GM18861 (cell line): ENCODE measurements around the gene XXYLT1.
A peak's percentile ranks its signal among the peaks of the same experiment; 100 is the strongest.
"Not testable (repeated sequence)": the region's sequence is repeated elsewhere in the genome, so short reads cannot be mapped to it uniquely, and the experiment has no call there.

Source experiments
- ATAC-seq: cut with Tn5 transposase; IDR thresholded peaks from one replicate; pipeline ENCODE4 v1.9.1; 2021; ENCODE audit not compliant: unreplicated experiment

Gene XXYLT1

DNA sequence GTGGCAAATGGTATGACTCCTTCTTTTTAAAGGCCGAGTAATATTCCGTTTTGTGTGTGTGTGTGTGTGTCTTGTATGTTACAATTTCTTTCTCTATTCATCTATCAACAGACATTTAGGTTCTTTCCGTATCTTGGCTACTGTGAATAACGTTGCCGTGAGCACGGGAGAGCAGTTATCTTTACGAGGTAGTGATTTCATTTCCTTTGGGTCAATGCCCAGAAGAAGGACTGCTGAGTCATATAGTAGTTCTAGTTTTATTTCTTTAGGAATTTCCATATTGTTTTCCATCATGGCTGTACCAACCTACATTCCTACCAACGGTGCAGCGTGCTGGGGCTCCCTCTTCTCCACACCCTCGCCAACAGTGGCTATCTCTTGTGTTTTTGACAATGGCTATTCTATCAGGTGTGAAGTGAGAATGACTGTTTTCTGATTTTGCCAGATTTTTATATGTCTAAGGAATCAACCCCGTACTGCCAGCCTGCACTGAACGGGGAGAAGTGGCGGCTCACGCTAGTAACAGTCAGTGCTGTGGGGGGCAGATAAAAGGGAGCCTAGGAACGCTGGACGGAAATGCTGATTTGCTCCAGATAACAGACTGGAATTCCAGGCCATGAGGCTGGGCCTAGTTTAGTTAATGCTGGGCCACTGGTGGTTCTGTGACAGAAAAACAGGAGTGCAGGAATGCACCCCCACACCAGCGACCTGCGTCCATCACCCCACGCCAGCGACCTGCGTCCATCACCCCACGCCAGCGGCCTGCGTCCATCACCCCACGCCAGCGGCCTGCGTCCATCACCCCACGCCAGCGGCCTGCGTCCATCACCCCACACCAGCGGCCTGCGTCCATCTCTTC, 168.1 kb downstream of the XXYLT1 start:
- ATAC-seq = no peak

DNA sequence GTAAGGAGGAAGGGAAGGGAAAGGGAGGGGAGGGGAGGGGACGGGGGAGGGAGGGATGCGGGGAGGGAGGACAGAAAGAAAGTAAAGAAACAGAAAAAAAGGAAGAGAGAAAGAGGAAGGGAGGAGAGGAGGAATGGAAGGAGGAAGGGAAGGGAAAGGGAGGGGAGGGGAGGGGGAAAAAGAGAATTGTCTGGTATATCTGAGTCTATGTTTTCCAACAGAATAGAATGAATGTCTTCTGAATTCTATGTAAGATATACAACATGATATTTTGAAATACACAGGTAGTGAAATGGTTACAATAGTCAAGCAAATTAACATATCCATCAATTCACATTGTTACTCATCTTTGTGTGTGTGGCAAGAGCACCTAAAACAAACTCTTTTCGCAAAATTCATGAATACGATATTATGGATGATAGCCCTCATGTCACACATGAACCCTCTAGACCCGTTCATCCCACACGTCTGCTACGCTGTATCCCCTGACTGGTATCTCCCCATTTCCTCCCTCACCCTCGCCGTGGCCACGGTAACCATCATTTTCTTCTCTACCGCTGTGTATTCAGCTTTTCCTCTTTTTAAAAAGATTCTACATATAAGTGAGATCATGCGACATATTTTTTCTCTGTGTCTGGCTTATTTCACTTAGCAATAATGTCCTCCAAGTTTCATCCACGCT, 168.9 kb downstream of the XXYLT1 start:
- ATAC-seq = no peak

DNA sequence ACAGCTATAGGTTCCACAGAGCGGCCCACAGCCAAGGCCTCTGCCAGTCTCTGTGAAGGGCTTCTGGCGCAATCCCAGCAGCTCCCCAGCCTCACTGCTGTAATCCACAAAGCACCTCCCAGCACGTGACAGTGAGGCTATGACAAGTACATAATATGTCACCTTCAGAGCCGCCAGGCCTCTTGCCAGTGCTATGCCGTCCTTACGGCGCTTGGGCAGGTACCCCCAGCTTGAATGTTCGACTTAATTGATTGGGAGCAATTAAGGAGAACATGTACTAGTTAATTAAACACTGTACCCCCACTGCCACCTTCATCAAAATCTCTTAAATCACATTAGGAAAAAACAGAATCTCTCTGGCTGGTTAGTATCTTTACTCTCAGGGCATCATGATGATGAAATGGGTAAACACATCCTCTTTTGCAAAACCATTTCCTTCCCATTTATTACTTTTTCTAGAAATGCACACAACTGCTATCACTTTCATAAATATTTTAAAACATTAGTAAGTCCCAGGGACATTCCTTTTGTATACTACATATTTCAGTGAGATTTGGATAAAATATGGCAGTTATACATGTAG, 169.9 kb downstream of the XXYLT1 start:
- no peak for ATAC-seq

DNA sequence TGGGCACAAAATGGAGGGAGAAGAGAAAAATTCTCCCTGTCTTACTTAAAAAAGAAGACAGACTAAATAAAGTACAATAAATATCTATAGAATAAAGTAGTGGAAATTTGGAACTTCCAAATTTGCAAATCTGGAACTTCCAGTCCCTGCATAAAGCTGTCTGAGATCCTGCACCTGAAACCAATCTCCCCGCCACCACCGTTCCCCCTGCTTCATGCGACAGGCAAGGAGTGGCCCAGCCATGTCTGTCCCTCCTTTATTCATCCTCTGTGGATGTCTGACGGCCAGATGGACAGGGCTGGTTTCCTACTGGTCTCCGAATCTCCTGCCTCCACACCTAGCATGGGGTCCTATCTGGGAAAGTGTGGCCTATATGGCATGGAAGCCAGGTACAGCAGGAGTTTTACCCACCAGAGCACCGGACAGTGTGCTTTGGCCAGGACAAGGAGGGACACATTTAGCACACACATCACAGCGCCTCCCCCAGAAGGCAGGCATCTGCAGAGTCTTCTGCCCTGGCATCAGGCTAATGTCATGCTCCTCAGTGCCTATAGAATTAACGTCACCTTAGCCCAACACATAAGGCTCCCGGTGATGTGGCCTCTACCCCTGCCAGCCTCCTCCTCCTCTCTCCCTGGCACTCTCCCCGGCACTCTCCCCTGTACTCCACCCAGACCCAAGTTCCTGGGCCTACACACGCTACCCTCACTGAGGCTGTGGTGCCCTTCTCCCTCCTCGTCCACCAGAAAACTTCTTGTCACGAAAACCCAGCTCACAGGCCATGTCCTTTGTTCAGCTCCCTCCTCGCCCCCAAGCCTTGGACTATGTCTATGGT, 170.8 kb downstream of the XXYLT1 start:
- ATAC-seq = no peak

DNA sequence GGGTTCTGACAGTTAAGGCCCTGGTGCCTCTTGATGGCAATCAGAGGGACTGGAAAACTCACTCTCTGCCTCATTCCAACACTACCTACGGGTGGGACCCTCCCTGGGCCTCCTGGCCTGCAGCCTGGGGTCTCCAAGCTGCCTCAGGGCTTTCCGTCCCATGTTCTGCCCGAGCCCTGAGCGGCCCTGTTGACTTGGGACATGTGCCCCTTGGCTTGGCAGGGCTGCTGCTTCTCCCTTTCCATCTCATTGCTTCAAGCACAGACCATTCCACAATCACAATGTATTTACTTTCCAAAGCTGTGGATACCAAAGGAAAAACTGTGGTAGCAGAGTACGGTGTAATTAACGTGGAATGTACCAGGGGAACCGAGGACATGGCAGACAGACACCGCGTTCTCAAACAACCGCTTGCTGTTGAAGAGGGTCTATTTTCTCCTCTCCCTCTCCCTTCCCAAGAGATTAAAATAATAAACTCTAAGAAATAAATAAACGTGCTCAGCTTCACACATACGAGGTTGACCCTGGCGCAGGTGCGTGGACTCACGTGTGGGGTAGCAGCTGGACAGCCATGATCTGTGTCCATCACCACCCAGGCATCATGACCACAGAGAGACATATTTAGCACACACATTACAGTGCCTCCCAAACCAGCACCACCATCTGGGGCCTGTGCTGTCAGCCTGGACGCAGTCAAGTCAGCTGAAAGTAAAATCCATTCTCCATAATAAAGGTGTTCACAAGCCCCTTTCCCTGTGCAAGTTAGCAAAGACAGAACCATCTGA, 172.0 kb downstream of the XXYLT1 start:
- no peak for ATAC-seq

DNA sequence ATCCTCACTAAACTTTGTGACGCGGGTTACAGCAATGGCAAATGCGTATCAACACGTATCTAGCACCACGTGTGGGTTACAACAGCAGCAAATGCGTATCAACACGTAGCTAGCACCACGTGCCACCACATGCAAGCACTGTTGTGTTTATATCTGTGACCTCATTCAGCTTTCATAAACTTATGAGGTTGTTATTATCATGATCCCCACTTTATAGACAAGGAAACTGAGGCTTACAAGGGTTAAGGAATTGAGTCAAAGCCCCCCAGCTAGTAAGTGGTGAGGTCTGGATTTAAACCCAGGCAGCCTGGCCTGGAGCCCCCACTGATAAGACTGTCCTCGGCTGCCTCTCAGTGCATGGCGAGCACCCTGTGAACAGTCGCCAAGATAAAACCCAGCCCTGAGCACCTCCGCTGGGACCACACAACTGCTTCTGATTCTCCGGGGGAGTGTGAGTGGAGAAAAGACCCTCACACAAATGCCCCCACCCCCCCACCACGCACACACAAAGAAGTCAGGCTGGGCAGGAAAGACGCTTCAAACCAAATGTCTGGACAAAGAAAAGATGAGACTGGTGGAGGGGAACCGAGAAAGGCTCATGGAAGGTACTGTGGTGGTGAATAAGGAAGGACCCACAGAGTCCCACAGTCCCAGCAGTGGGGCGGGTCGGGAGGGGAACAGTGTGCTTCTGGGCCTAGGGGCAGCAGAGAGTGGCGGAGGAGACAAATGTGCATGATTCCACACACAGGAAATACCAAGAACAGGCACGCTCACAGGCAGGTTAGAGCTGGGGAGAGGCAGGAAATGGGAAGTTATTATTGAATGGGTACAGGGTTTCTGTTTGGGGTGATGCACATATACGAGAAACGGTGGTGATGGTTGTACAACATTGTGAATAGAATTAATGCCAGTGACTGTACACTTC, 173.4 kb downstream of the XXYLT1 start:
- no peak for ATAC-seq

DNA sequence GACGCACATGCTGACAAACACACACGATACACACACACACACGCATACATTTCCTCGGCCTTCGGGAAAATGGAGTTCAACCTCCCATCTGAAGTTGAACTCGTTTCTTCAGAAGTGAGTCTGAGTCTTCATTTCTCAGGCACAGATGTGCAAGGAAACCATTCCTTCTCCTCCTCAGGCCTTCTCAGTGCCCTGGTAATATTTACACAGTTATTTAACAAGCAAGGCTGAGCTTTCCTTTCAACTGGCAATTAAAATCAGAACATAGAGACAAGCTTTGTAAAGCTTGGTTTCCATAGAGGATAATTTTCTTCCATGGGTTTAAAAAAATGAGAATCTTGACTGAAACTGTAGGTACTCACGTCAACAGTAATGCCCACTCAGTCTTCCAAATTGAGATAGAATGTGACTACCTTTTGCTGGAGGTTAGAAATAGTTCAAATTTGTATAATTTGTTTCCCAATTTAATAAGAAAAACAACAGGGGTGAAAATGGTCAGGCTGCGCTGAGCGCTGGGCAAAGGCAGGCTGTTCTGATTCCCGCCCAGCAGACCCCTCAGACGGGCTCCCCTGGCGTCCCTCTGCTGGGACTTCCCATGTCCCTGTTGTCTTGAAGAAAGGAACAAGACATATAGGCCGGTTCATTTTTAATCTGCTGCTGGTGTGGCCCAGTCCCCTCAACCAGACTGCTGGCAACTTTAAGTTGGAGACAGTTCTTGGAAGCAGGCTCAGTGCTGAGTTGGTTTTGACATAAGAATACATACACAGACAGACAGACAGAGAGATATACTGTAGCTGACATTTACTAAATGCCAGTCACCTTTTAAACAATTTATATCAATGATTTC, 174.3 kb downstream of the XXYLT1 start:
- ATAC-seq = no peak

DNA sequence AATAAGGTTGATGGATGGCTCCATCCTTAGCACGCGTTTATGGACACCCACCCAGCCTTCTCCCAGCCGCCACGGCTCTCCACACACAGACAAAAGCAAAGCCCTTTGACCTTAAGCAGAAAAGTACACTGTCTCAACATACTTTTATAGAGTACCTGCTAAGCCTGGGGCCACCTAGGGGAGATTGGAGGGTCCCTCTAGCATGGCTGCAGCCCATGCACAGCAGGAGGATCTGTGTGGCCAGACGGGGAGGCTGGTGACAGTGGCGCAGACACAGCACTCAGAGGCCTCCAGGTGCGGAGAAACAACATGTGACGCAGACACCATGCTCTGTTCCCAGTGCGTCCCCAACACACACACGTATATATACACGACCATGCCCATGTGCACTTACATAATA, 174.9 kb downstream of the XXYLT1 start:
- no peak for ATAC-seq

DNA sequence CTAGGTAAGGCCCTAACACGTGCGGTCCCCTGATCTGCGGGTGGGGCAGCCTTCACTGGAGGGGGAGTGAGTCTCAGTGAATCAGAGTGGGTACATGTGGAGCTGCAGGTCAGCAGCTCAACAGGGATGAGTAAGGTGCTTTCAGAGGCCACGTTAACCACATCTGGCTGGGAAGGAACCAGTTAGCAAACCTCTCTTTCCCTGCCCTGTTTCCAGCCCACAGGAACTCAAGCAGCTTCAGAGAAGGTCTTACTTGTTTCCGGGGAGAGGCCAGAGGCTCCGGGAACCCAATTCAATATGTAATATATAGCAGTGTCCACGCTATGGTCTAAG, 175.3 kb downstream of the XXYLT1 start:
- ATAC-seq = no peak

DNA sequence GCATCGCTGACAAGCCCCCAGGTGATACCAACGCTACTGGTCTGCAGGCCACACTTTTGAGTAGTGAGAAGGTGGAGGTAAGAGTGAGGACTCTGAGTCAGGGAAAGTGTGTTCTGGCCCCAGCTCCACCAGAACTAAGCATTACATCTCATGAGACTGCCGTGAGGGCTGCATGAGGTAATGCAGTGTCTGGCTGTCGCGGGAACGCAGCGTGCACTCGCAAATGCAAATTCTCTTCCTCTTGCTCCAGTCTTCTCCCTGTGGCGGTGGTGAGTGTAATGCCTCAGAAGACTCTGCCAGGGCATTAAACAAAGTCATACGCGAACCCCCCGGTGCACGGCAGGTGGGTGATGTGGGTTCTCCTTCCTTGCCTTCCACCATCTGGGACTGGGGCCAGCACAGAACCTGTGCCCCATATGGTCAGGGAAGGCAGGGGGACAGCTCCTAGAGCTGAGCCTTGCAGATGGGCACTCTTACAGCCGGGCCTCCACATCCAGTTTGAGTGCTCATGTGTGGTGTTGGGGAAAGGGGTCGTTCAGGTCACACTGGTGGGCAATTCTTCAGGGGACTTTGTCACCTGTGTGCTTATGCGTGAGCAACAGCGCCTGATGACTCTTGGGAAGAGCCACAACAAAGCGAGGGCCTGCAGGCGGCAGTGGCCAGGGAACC, 175.8 kb downstream of the XXYLT1 start:
- ATAC-seq = peak; percentile 78

DNA sequence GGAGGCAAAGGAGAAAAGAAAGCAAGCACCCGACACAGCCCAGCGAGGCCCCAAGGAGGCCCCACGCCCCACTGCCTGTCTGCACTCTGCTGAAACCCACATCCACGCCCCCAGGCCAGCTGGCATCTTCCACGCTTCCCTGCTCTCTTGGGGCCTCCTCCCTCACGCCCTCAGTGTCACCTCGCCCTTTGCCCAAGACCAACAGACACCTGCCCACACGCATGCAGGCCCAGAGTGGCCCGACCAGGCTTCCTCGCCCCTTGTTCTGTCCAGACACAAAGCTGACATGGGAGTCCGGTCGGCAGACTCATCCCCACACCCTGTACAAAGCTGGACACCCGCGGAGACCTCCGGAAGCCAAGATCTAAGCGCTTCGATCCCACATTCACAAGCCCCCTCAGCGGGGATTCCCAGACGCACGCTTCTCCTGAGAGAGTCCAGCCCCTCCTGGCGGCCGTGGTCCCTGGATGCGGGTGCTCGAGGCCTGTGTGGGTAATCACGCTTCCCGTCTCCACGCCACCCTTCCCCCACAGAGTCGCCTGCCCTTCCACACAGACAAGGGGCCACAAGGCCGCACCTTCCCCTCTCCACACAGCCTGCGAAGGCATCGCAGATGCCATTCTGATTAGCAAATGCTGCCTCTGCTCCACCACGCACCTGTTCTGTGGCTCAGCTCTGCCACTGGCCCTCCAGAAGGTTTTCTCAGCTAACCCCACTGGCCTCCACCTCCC, 176.6 kb downstream of the XXYLT1 start:
- peak; percentile 65 for ATAC-seq

DNA sequence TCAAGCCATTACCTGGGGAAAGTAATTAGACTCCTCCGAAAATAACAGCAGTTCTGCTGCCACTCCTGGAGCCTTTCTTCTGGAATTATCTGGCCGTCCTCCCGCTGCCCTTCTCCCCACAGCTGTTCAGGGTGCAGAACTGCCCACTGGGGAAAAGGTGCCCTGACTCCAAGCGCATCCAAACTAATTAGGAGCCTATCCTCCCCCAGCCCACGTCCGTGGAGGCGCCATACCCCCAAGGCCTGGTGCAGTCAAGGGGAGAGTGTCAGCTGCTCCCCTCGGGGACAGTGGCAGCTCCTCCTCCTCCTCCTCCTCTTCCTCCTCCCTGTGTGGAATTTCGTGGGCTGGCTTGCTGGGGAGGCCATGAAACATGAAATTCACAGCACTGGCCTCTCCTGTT, 177.2 kb downstream of the XXYLT1 start:
- no peak for ATAC-seq

DNA sequence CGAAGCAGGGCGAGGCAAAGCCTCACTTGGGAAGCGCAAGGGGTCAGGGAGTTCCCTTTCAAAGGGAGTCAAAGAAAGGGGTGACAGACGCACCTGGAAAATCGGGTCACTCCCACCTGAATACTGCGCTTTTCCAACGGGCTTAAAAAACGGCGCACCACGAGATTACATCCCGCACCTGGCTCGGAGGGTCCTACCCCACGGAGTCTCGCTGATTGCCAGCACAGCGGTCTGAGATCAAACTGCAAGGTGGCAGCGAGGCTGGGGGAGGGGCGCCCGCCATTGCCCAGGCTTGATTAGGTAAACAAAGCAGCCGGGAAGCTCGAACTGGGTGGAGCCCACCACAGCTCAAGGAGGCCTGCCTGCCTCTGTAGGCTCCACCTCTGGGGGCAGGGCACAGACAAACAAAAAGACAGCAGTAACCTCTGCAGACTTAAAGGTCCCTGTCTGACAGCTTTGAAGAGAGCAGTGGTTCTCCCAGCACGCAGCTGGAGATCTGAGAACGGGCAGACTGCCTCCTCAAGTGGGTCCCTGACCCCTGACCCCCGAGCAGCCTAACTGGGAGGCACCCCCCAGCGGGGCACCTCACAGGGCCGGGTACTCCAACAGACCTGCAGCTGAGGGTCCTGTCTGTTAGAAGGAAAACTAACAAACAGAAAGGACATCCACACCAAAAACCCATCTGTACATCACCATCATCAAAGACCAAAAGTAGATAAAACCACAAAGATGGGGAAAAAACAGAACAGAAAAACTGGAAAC, 182.9 kb downstream of the XXYLT1 start:
- ATAC-seq = not testable (repeated sequence)

DNA sequence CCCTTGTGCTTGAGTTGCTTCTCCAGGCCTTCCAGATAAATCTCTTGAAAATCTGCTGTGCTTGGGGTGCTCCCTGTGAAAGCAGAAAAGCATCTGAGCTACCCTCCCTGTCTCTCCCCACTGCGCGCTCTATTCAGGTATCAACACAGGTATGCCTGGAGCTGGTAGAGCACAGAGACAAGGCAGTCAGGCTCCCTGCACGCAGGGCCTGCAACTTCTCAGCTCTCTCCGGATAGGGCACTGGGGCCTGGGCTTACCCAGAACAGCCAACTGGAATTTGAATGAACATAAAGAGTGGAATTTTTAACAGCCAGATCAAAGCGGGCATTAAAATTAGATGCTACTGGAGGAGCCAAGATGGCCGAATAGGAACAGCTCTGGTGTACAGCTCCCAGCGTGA, 183.6 kb downstream of the XXYLT1 start:
- ATAC-seq = no peak

DNA sequence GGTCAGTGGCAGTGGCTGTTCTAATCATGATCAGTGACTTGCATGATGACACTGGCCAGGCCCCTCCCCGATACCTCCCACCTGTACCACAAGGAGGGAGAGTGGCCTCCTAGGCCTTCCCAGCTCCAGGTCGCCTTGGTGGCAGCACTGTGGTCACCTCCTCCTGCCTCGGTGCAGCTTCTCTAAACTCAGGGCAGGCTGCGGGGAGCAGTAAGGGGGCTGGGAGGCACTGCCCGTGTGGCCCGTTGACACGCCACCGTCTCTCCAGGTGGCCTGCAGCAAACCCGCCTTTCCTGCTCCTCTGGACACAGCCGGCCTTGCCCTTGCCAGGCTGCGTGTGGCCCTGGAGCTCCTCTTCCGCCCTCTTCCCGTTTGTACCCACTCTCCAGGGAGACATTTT, 184.1 kb downstream of the XXYLT1 start:
- no peak for ATAC-seq

DNA sequence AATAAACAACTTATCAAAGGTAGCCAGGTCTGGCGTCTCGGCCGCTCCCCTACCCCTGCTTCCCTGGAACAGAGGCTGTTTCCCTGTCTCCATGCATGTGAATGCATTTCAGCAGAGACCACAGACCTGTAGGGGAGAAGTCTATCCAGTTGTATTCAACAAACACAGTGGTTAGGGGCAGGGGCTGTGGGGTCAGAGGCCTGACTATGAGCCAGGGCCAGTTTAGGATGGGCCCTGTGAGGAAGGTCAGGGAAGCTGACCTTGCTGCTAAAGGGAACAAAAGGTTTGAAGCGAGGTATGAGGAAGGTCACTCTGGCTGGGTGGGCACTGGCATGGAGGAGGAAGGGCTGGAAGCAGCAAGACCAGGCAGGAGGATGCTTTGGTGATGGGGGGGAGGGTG, 184.6 kb downstream of the XXYLT1 start:
- no peak for ATAC-seq
